Cardiac muscle cell (in vitro differentiated cells and primary cell): ENCODE results near the gene HDAC4. TPM values are rescaled to one million over a fixed set of nuclear protein-coding genes. Genes with fewer than 3 reads are reported as not detected.

ENCODE experiments used
- DNase-seq, 2 donors: peaks; one replicate each; pipeline versions ENCODE4 v3.0.0 to v3.0.0-alpha.2; 2010 to 2017; ENCODE audit warnings: low read depth in 1 of 2, low spot score in 1 of 2
- H3K27ac ChIP-seq: fragments of 200-600 bp; sonication (generic); 2 replicates; pipeline ENCODE4 v1.5.1; 2016
- H3K27me3 ChIP-seq: fragments of 200-600 bp; sonication (generic); 2 replicates; pipeline ENCODE4 v1.6.0; 2016; ENCODE audit warnings: control low read depth
- H3K36me3 ChIP-seq: fragments of 200-600 bp; sonication (generic); 2 replicates; pipeline ENCODE4 v1.5.1; 2016; ENCODE audit warnings: control low read depth
- H3K4me1 ChIP-seq: fragments of 200-600 bp; sonication (generic); 2 replicates; pipeline ENCODE4 v1.8.1; 2017; ENCODE audit warnings: low read depth, mild to moderate bottlenecking, mixed run types
- H3K4me3 ChIP-seq: fragments of 200-600 bp; sonication (generic); 2 replicates; pipeline ENCODE4 v1.5.1; 2016; ENCODE audit warnings: mild to moderate bottlenecking
- H3K9me3 ChIP-seq: fragments of 200-600 bp; sonication (generic); 2 replicates; pipeline ENCODE4 v1.5.1; 2017; ENCODE audit warnings: low read depth, mild to moderate bottlenecking, control low read depth
- CTCF ChIP-seq: IDR thresholded peaks from 2 replicates; pipeline ENCODE4 v1.5.1; 2012; ENCODE audit warnings: low read depth, mild to moderate bottlenecking, low read length
- polyA plus RNA-seq: library from polyadenylated mRNA; unstranded; fragments of >200 nt; fragmentation: Nextera tagmentation; extraction: Ambion mirVana; gene quantifications from 2 replicates; pipeline ENCODE4 v1.2.1, GENCODE V29; 2016
- total RNA-seq: library from RNA; depleted of rRNA; stranded (reverse); fragments of >200 nt; gene quantifications from 2 replicates; pipeline ENCODE4 v1.2.3, GENCODE V29; 2016

HDAC4 gene
- total and polyA plus RNA-seq, 2 experiments from 2014 or later, result 7.0 to 41.6 TPM

- H3K4me1 ChIP-seq, result no peaks in the 10 kb centered on the region
- H3K27me3 ChIP-seq, result no peaks in the 10 kb centered on the region
- no peak overlapping the region for H3K27ac ChIP-seq
- peak in 1 of 2 donors; percentile 5 for DNase-seq
- no peaks in the 10 kb centered on the region for H3K36me3 ChIP-seq
- H3K9me3 ChIP-seq, result no peaks in the 10 kb centered on the region
- no peak overlapping the region for H3K4me3 ChIP-seq
- TF ChIP-seq CTCF, result no peak
Measured at GRCh38 chr2:239195318-239195871, 205.4 kb downstream of the HDAC4 start.

- no peaks in the 10 kb centered on the region for H3K9me3 ChIP-seq
- no peak overlapping the region for H3K4me3 ChIP-seq
- no peak for TF ChIP-seq CTCF
- no peaks in the 10 kb centered on the region for H3K4me1 ChIP-seq
- no peak for DNase-seq
- H3K27me3 ChIP-seq, result no peaks in the 10 kb centered on the region
- H3K27ac ChIP-seq, result no peak overlapping the region
- H3K36me3 ChIP-seq, result no peaks in the 10 kb centered on the region
Measured at GRCh38 chr2:239194731-239195317, 206.0 kb downstream of the HDAC4 start.

GRCh38 chr2:239193925-239194677, 206.7 kb downstream of the HDAC4 start:
- no peak for DNase-seq
- Histone ChIP-seq H3K4me1 (no peaks in the 10 kb centered on the region), H3K27ac (no peak overlapping the region), H3K36me3 (no peaks in the 10 kb centered on the region), H3K9me3 (no peaks in the 10 kb centered on the region), H3K4me3 (no peak overlapping the region), H3K27me3 (no peaks in the 10 kb centered on the region)
- peak; percentile 20 for TF ChIP-seq CTCF

GRCh38 chr2:239193401-239193811, 207.4 kb downstream of the HDAC4 start:
- no peaks in the 10 kb centered on the region for H3K4me1 ChIP-seq
- no peaks in the 10 kb centered on the region for H3K27me3 ChIP-seq
- TF ChIP-seq CTCF, result no peak
- no peaks in the 10 kb centered on the region for H3K9me3 ChIP-seq
- DNase-seq, result no peak
- H3K27ac ChIP-seq, result no peak overlapping the region
- no peaks in the 10 kb centered on the region for H3K36me3 ChIP-seq
- no peak overlapping the region for H3K4me3 ChIP-seq

GRCh38 chr2:239192975-239193374, 207.8 kb downstream of the HDAC4 start:
- no peak overlapping the region for H3K27ac ChIP-seq
- H3K36me3 ChIP-seq, result no peaks in the 10 kb centered on the region
- H3K9me3 ChIP-seq, result no peaks in the 10 kb centered on the region
- no peak for TF ChIP-seq CTCF
- no peaks in the 10 kb centered on the region for H3K27me3 ChIP-seq
- H3K4me3 ChIP-seq, result no peak overlapping the region
- H3K4me1 ChIP-seq, result no peaks in the 10 kb centered on the region
- DNase-seq, result no peak
